Neuron (in vitro differentiated cells): Measurements from ENCODE around the gene TBC1D2B.
"Not testable (repeated sequence)": the region's sequence is repeated elsewhere in the genome, so short reads cannot be mapped to it uniquely, and the experiment has no call there.

Source experiments
- H2AFZ ChIP-seq: one replicate; pipeline ENCODE4 v1.6.1; 2013; ENCODE audit warnings: low read depth, mild to moderate bottlenecking, inconsistent platforms, low read length, moderate library complexity
- H3K27me3 ChIP-seq: one replicate; pipeline ENCODE4 v1.6.1; 2013; ENCODE audit warnings: low read length; ENCODE audit not compliant: insufficient read depth
- H3K36me3 ChIP-seq: one replicate; pipeline ENCODE4 v1.6.1; 2013; ENCODE audit warnings: low read length; ENCODE audit not compliant: insufficient read depth
- H3K4me1 ChIP-seq: one replicate; pipeline ENCODE4 v1.6.1; 2013; ENCODE audit warnings: low read length; ENCODE audit not compliant: insufficient read depth
- H3K4me3 ChIP-seq: 2 replicates; pipeline ENCODE4 v1.5.1; 2013; ENCODE audit warnings: mild to moderate bottlenecking, low read length, moderate library complexity
- H3K9me3 ChIP-seq: one replicate; pipeline ENCODE4 v1.6.1; 2013; ENCODE audit warnings: low read length

Gene TBC1D2B

GRCh38 chr15:77974416-77975331, 102.8 kb downstream of the TBC1D2B start:
- H3K36me3 ChIP-seq = no peaks in the 10 kb centered on the region
- H3K4me3 ChIP-seq = no peak overlapping the region
- H2AFZ ChIP-seq = no peak overlapping the region
- peaks cover 8% of the 10 kb centered on the region for H3K27me3 ChIP-seq
- no peaks in the 10 kb centered on the region for H3K9me3 ChIP-seq
- peaks cover 2% of the 10 kb centered on the region for H3K4me1 ChIP-seq

DNA sequence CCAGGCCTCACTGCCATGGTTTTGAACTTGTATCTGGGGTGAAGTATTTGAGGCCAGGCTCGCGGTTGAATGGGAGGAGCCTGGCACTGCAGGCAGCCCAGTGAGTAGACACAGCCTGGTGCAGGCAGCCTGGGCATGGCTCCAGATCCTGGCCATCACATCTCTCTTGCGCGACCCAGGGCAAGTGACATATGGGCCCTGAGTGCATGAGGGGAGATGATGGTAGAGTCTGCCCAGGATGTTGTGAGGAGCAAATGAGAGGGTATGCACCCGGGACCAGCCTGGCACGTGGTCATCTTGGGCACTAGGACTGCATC, 103.5 kb downstream of the TBC1D2B start:
- H3K4me1 ChIP-seq = peaks cover under 1% of the 10 kb centered on the region
- no peaks in the 10 kb centered on the region for H3K36me3 ChIP-seq
- peaks cover 8% of the 10 kb centered on the region for H3K27me3 ChIP-seq
- no peak overlapping the region for H3K4me3 ChIP-seq
- H2AFZ ChIP-seq = no peak overlapping the region
- H3K9me3 ChIP-seq = no peaks in the 10 kb centered on the region

DNA sequence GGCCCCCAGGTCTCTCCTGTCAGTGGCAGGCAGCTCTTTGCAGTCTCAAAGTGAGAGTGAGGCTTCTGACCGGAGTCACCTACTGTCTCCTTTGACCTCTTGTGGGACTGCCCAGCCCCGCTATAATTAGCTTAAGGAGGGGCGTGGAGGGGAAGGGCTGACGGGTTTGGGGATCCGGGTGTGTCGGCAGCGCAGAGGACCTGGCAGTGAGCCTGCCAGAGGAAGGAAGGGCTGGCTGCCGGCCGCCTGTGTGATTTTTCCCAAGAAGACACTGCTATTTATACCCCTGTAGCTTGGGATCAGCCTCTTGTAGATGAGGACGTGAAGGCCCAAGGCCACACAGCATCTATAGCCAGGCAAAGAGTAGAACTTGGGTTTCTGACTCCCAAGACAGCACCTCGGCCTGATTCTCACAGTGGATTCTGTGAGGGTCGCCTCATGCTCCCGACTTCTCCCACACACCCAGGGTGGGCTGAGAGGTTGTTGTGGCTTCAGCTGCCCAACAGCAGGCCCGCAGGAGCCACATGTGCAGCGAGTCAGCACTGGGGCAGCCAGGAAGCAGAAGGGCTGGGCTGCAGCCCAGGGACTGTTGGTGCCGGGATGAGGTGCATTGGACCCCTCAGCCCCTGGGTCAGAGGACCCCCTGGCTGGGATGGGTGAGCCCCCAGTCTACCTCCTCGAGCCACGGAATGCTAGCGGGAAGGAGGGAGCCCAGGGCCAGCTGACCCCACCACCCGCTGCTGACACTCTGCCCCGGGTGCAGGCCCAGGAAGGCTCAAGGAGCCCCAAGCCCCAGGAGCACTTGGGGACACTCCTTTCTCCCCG, 104.0 kb downstream of the TBC1D2B start:
- H3K9me3 ChIP-seq, H3K27me3 ChIP-seq, H3K4me3 ChIP-seq, H3K36me3 ChIP-seq, H2AFZ ChIP-seq, H3K4me1 ChIP-seq: not testable (repeated sequence)

DNA sequence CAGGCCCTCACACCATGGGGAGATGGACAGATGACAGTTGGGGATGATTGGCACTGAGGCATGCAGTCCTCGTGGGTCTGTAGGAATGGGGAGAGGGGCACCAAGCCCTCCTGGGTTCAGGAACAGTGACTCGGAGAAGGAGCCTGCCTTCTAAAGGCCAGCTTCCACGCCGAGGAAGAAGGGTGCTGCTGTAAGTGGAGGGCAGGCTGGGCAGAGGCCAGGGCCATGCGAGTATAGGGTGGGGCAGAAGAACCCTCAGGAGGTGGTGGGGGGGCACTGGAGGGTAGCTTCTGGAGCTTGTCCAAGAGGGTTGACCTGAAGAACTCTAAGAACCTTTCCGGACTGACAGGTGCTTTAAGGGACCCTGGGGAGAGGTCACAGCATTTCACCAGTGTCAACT, 104.8 kb downstream of the TBC1D2B start:
- H3K4me3 ChIP-seq, H3K9me3 ChIP-seq, H3K36me3 ChIP-seq, H3K4me1 ChIP-seq, H3K27me3 ChIP-seq, H2AFZ ChIP-seq: not testable (repeated sequence)

DNA sequence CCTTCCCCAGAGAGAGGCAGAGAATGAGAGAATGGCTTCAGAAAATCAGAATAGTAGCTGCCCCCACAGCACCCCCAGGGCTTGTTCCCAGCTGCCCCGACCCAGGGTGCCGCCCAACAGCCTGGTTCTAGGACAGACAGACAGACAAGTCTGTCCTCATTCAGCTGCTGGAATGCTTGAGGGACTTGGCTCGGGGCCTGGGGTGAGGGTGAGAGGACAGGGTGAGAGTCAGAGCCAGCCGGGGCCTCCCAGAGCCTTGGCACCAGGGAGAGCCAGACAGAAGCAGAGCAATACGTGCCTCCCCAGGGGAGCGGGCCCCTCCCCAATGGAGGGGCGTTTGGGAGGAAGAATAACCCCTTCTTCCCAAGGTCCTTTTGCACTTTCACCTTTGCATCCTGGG, 105.6 kb downstream of the TBC1D2B start:
- not testable (repeated sequence) for H3K27me3 ChIP-seq, H3K36me3 ChIP-seq, H3K9me3 ChIP-seq, H3K4me3 ChIP-seq, H2AFZ ChIP-seq, H3K4me1 ChIP-seq

GRCh38 chr15:77970813-77971360, 106.6 kb downstream of the TBC1D2B start:
- not testable (repeated sequence) for H3K4me1 ChIP-seq, H3K4me3 ChIP-seq, H3K36me3 ChIP-seq, H3K9me3 ChIP-seq, H2AFZ ChIP-seq, H3K27me3 ChIP-seq

DNA sequence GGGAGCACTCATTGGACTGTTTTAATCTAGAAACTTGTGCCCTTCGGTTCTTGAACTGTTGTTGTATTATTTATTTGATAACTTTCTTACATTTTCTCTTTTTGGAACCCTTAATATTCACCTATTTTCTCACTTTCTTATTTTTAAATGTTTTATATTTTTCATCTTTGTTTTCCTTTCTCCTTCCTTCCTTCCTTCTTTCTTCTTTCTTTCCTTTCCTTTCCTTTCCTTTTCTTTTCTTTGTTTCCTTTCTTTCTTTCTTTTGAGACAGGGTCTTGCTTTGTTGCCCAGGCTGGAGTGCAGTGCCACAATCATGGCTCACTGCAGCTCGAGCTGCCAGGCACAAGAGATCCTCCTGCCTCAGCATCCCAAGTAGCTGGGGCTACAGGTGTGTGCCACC, 108.5 kb downstream of the TBC1D2B start:
- Histone ChIP-seq H3K36me3 (no peaks in the 10 kb centered on the region), H2AFZ (no peak overlapping the region), H3K4me1 (no peaks in the 10 kb centered on the region), H3K4me3 (no peak overlapping the region), H3K9me3 (no peaks in the 10 kb centered on the region), H3K27me3 (peaks cover 3% of the 10 kb centered on the region)

DNA sequence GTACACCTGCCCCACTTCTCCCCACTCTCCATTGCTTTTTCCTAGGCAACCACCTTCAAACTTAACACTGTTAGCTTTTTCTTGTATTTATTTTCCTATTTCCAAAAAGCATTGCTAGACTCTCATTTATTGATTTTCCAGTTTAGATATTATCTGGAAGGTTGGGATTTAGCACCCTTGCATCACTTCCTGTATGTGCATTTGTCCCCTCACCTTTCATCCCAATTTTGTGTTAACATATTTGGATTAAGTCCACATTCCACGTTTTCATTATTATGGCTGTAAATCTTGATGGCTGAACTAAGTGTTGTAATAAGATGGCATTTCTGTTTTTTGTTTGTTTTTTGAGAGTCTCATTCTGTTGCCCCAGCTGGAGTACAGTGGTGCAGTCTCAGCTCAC, 109.7 kb downstream of the TBC1D2B start:
- Histone ChIP-seq H2AFZ (no peak overlapping the region), H3K9me3 (no peaks in the 10 kb centered on the region), H3K27me3 (no peaks in the 10 kb centered on the region), H3K4me1 (no peaks in the 10 kb centered on the region), H3K36me3 (no peaks in the 10 kb centered on the region), H3K4me3 (no peak overlapping the region)

- H2AFZ ChIP-seq, H3K36me3 ChIP-seq, H3K27me3 ChIP-seq, H3K4me1 ChIP-seq, H3K4me3 ChIP-seq, H3K9me3 ChIP-seq: not testable (repeated sequence)
These were observed 110.3 kb downstream of the TBC1D2B start for GRCh38 chr15:77967235-77967615.

GRCh38 chr15:77966540-77967234, 110.8 kb downstream of the TBC1D2B start:
- H3K4me1 ChIP-seq = no peaks in the 10 kb centered on the region
- no peak overlapping the region for H2AFZ ChIP-seq
- no peaks in the 10 kb centered on the region for H3K27me3 ChIP-seq
- no peak overlapping the region for H3K4me3 ChIP-seq
- no peaks in the 10 kb centered on the region for H3K9me3 ChIP-seq
- no peaks in the 10 kb centered on the region for H3K36me3 ChIP-seq

GRCh38 chr15:77964193-77964592, 113.3 kb downstream of the TBC1D2B start:
- Histone ChIP-seq H3K4me1 (peaks cover 3% of the 10 kb centered on the region), H3K4me3 (no peak overlapping the region), H3K36me3 (no peaks in the 10 kb centered on the region), H3K27me3 (no peaks in the 10 kb centered on the region), H3K9me3 (no peaks in the 10 kb centered on the region), H2AFZ (no peak overlapping the region)

DNA sequence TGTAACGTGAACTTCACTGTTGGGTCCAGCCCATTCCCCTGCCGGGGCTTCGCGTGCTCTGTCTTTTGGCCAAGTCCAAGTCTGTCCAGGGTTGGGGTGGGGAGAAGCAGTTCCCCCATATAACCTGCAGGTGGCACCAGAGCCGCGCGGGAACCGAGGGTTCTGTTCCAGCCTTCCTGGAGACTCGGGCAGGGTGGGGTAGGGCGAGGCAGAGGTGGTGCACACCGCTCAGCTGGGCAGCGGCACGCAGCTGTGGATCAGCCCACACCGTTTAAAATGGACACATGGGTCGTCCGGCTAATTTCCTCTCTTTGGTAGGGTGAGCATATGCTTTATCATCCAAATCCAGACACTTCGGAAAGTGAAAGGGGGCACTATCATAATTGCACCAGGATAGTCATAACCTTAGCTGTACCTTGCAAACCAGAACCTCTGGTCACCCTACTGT, 118.1 kb downstream of the TBC1D2B start:
- H2AFZ ChIP-seq = no peak overlapping the region
- no peaks in the 10 kb centered on the region for H3K36me3 ChIP-seq
- no peaks in the 10 kb centered on the region for H3K9me3 ChIP-seq
- H3K4me3 ChIP-seq = no peak overlapping the region
- no peaks in the 10 kb centered on the region for H3K27me3 ChIP-seq
- H3K4me1 ChIP-seq = peaks cover 3% of the 10 kb centered on the region
